Astrocyte (in vitro differentiated cells and primary cell): ENCODE data around the gene BRICD5.

Source experiments
- CTCF ChIP-seq: IDR thresholded peaks from 2 replicates; pipeline ENCODE4 v1.5.1; 2011; ENCODE audit warnings: low read depth, mild to moderate bottlenecking, inconsistent platforms, low read length, moderate library complexity; ENCODE audit not compliant: insufficient read depth
- EZH2 ChIP-seq: IDR thresholded peaks from 2 replicates; pipeline ENCODE4 v1.6.1; 2012; ENCODE audit warnings: mild to moderate bottlenecking, low read length, inconsistent platforms; ENCODE audit not compliant: insufficient read depth

GRCh38 chr16:2199095-2199494 lies 11.6 kb downstream of the BRICD5 start:
- TF ChIP-seq CTCF: no peak
- no peak for TF ChIP-seq EZH2
